ENCODE data around the gene CDK14.

The CDK14 gene

GRCh38 chr7:91182819-91183764, 587.0 kb downstream of the CDK14 start:
- no peak for DNase-seq

- no peak for DNase-seq
These were observed 589.6 kb downstream of the CDK14 start for GRCh38 chr7:91185771-91186170.

- DNase-seq = no peak
These were observed 590.9 kb downstream of the CDK14 start for GRCh38 chr7:91187061-91187460.

GRCh38 chr7:91191771-91192170, 595.6 kb downstream of the CDK14 start:
- no peak for DNase-seq

- no peak for DNase-seq
These were observed 597.0 kb downstream of the CDK14 start for GRCh38 chr7:91193141-91193540.

GRCh38 chr7:91194841-91195240, 598.7 kb downstream of the CDK14 start:
- peak; percentile 10 for DNase-seq

GRCh38 chr7:91196058-91196457, 599.9 kb downstream of the CDK14 start:
- no peak for DNase-seq

- peak; percentile 20 for DNase-seq
These were observed 602.2 kb downstream of the CDK14 start for GRCh38 chr7:91198371-91198770.

GRCh38 chr7:91199601-91200000, 603.5 kb downstream of the CDK14 start:
- no peak for DNase-seq

- DNase-seq = peak; percentile 71
These were observed 605.5 kb downstream of the CDK14 start for GRCh38 chr7:91201442-91202113.

GRCh38 chr7:91206361-91206960, 610.3 kb downstream of the CDK14 start:
- no peak for DNase-seq

- DNase-seq = no peak
These were observed 616.5 kb downstream of the CDK14 start for GRCh38 chr7:91212582-91212981.

GRCh38 chr7:91226411-91226810, 630.3 kb downstream of the CDK14 start:
- DNase-seq = no peak

- DNase-seq = no peak
These were observed 632.2 kb downstream of the CDK14 start for GRCh38 chr7:91228327-91228726.

- DNase-seq = no peak
These were observed 632.9 kb downstream of the CDK14 start for GRCh38 chr7:91228927-91229558.

GRCh38 chr7:91230100-91230499, 634.0 kb downstream of the CDK14 start:
- DNase-seq = no peak

- no peak for DNase-seq
These were observed 634.4 kb downstream of the CDK14 start for GRCh38 chr7:91230503-91230902.

- no peak for DNase-seq
These were observed 637.1 kb downstream of the CDK14 start for GRCh38 chr7:91233212-91233611.

- DNase-seq = no peak
These were observed 639.2 kb downstream of the CDK14 start for GRCh38 chr7:91235211-91235832.

- peak; percentile 25 for DNase-seq
These were observed 643.1 kb downstream of the CDK14 start for GRCh38 chr7:91239171-91239604.

- DNase-seq = no peak
These were observed 643.7 kb downstream of the CDK14 start for GRCh38 chr7:91239772-91240171.

- peak; percentile 23 for DNase-seq
These were observed 644.3 kb downstream of the CDK14 start for GRCh38 chr7:91240376-91240941.

Measured in eye (tissue), 1 donor.